CMK (cell line): Measurements from ENCODE around the gene PEX10.

Source experiments
- DNase-seq: peaks from one replicate; pipeline ENCODE4 v3.0.0-alpha.2; 2010; ENCODE audit warnings: low read depth

PEX10 gene

DNA sequence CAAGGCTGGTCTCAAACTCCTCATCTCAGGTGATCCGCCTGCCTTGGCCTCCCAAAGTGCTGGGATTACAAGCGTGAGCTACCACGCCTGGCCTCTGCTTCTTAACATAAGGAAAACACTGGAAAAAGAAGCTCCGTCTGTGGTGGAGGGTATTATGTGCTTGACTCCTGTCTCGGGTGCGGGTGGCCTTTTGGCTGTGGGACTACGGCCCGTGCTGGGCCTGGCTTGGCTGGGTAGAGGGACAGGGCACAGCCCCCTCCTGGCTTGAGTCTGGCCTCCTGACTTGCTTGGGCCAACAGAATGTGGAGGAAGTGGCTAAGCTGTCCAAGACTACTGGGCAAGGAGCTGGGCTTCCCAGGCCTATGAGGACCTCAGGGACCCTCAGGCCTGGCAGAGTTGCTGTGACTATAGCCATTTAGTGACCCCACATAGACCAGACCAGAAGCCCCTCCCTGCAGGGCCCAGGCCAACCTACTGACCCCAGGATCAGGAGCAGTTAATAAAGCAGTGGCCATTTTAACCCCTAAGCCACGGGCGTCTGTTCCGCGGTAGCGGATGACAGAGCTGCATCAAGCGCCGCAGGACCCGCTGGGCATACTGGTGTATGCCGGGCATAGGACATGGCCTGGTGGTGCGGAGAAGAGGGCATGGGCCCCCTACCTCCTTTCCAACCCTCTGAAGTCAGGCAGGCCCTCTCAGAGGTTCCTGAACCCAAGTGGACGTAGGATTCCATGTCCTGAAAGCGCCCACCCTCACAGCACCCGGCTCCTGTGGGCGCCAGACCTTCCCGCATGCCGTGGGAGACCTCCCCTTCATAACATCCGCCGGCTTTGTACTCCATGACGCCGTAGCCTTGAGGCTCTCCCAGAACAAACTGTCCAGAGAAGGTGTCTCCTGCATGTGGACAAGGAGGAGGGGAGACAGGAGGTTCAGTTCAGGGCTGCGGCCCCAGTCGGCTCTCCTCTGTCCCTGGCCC, 25.4 kb downstream of the PEX10 start:
- DNase-seq = no peak

DNA sequence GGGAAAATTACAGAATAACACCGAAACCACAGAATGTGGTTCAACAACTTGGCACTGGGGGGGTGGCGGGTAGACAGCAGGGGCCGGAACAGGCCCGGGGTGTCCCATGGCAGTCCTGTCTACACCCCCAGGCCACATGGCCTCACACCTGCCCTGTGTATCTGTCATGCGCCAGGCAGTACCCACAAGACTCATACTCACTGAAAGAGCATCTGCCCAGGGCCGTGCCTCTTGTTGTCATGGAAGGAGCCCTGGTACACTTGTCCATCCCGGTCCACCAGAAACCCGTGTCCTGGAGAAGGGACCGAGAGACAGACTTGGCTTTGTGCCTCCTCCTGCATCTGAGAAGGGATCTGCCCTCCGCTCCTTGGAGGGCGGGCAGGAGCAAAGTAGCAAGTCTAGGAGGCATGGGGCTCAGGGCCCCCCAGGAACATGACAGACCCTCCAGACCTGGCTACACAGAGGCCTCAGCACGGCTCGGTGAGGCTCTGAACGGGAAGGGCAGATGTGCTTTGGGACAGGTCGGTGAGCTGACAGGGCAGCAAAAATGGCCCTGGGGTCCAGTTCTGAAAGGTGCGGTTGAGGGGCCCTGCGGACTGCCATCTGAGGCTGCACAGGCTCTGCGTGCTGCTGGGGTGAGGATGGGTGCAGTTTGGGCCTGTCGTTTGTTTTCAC, 26.6 kb downstream of the PEX10 start:
- DNase-seq = no peak

DNA sequence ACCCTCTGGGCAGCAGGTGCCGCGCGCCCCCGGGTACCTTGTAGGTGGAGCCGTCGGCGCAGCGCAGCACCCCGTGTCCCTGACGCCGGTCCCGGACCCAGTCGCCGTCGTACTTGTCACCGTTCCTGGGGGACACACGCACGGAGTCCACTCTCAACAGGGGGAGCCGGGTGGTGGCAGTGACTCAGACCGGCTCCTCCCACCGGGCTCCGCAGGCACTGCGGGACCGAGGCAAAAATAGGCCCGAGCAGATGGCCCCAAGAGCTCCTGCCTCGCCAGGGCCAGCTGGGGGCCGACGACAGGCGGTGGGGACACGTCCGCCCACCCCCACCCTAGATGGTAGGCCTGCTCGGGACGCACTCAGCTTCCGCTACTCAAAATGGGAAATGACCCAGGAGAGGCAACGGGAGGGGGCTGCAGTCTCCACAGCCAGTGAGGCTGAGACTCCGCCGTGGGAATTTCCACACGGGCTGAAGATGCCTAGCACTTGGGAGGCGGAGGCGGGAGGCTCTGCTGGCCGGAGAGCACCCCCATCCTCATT, 27.4 kb downstream of the PEX10 start:
- DNase-seq = no peak

DNA sequence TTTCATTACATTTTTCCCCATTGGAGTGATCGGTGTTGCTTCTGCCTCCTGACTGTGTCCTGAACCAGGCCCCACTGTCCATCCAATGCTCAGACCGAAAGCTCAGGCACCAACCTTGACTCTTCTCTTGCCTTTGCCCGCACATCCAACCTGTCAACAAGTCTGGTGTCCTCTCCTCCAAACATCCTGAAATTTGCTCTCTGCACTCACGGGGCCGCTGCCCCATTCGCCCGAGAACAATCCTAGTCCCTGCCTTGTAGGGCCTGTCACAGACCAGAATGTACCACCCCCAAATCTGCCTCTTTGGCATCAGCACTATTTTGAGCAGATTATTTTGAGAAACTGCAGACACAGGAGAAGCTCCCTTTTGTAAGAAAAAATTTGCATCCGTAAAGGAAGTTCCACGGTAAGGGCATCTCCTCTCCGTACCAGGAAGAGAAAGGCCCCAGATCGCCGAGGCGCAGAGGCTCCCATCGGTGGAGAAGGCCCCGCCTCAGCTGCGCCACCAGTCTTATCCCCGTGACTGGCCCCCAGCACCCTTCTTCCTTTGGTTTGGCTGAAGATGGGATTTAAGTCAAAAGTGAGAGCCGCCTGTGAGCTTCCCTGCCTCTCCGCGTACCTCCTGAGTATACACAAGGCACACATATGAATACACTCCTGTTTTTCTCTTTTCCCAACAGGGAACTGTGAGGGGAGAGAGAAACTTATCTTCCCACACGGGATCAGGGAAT, 28.1 kb downstream of the PEX10 start:
- no peak for DNase-seq

DNA sequence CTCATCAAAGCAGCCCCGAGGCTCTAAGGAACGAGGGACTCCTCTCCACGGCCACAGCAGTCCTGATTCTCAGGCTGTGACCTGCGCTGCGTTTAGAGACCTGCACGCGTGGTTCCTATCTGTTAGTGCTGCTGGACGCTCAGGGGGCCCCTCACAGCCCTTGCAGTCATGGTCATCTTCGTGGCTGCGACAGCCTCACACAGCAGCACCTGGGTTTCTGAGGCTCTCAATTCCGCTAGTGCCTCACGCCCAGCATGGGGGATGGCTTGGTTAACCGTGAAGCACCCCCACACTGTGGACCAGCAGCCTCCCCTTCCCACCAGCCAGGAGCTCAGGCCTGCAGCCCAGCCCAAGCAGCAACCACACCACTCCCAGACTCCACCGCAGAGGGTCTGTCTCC, 28.8 kb downstream of the PEX10 start:
- DNase-seq = no peak

DNA sequence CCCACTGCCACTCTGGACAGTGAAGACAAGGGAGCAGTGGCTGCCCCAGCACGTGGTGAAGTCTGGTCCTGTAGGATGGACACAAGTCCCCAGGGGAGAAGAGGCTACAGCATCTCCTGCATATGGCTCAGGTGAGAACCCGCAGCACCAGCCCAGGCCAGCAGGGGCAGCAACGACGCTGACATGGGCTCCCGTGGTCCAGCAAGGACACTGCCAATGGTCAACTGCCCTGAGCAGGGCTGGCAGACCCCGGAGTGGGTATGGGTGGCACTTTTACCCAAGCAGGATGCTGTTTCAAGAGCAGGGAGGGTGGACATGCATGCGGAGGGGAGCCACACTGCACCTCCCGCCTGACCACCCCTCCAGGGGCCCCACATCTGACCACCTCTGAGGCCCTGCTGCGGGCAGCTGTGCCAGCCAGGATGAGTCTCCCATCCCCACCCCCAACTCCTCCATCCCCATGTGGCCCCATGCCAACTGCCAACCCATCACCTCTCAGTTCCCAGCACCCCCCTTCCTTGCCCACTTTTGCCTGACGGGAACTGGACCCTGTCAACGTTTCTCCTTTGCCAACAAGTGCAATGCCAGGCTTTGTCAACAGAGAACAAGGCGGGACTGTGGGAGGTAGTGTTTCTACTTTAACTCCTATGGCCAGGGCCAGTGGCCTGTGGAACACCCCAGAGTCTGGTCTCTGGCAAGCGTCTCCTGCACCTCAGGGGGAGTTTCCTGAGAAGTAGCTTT, 29.6 kb downstream of the PEX10 start:
- DNase-seq = no peak

DNA sequence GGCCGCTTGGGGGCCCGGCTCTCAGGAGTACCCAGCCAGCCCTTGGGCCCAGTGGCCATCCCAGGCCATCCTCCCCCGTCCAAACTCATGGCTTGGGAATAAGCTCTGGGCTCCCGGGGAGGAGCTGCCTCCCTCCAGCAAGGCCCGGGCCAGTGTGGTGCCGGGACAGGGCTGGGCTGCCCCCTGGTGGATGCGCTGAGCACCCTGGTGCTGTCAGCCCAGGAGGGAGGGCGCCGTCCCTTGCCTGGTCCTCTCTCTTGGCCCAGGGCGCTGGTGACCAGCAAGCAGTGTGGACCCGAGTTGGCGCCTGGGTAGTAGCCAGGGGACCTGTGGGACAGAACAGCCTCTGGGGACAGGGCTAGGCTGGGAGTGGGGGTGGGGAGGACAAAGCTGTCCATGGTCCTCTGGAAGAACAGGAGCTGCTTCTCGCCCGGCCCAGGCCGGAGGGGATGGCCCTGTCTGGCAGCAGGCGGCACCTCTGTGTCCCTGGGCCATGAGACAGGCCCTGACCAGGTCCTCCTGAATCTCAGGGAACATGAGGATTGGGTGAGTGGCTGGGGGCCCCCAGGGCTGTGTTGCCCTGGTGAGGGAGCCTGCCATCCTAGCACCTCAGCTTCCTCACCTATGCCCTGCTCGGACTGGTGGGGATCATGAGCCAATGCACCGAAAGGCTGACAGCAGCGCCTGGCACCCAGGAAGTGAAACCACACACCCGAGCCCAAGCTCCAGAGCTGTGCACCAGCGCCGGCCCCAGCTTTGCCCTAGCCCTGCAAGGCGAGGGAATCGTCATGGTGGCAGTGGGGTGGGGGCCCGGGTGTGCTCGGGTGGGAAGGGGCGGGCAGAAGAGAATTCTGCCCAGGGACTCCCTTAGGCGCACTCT, 30.4 kb downstream of the PEX10 start:
- DNase-seq = peak; percentile 62

DNA sequence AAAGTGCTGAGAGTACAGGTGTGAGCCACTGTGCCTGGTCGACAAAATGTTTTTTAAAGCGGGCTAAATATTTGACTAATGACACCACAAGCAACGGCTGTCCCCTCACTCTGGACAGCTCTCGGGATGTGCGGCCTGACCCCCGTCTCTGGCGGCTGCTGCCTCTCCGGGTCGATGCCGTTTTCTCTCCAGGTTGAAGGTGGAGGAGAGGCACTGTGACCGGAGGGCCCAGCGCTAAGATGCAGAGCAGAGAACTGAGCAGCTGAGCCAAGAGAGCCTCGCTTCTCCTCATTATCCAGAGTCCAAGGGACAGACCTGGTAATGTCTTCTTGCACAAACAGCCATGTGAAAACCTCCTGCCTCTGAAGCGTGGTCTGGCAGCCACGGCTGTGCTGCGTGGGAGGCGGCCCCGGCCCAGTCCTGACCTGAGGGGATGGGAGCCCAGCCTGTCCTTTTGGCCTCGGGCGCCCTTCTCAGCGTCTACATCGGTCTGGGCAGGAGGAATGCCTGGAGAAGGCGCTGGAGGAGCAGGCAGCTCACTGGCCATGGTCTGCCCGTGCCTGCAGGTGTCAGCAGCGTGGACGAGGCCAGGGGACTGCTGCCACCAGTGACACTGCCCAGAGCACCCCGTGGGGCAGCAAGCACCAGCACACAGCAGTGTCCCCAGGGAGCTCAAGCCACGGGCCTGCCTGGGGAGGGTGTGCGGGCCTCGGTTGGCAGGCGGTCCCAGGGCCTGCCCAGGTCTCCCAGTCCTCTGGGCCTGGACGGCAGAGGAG, 31.4 kb downstream of the PEX10 start:
- no peak for DNase-seq

DNA sequence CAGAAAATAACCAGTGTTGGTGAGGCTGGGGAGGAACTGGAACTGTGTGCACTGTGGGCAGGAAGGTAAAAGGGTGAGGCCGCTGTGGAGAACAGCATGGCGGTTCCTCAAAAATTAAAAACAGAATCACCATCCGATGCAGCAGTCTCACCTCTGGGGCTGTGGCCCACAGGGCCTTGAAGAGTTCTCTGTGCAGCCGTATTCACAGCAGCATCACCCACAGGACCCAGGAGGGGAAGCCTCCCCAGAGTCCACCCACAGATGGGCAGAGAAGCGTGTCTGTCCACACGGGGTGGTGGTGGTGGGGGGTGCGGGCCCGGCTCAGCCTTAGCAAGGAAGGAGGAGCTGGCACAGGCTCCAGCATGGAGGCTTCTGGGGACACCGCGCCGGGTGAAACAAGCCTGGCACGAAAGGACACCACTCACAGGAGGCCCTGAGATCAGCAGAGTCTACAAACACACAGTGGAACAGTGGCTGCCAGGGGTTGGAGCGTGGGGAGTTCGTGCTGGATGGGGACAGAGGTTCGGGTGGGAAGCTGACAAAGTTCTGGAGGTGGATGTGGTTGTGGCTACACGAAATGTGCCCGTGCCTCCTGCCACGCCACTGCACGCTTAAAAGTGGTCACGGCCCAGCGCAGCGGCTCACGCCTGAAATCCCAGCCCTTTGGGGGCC, 32.5 kb downstream of the PEX10 start:
- no peak for DNase-seq

DNA sequence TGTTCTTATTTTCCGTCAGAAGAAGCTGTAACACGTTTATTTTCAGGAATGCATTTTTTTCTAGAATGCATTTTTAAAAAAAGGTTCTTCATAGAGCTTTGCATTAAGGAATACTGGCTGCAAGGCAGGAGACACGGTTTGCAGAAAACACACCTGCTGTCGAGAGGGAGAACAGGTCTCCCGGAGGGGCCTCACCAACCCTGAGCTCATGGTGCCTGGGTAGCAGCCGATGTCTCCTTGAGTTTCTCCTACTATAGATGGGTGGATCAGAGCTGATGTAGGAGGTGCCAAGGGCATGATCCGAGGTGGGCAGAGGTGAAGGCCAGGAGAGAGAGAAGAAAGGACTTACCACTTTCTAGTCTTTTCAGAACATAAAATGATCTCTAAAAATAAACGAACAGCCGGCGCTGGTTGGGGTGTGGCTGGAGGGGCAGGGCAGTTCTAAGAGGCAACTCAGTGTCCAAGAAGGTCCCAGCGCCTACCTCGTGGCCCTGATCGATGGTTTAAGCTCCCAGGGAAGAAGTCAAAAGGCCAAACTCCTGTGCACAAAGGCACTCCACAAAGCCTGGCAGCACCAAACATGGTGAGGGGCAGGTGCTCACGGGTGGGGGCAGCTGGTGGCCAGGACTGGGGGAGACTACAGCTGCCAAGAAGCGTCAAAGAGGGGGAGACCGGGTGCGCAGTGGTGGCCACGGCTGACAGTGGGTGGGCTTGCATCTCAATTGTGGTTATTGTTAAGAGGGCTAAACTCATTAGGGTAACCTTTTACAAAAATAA, 33.2 kb downstream of the PEX10 start:
- DNase-seq = no peak

DNA sequence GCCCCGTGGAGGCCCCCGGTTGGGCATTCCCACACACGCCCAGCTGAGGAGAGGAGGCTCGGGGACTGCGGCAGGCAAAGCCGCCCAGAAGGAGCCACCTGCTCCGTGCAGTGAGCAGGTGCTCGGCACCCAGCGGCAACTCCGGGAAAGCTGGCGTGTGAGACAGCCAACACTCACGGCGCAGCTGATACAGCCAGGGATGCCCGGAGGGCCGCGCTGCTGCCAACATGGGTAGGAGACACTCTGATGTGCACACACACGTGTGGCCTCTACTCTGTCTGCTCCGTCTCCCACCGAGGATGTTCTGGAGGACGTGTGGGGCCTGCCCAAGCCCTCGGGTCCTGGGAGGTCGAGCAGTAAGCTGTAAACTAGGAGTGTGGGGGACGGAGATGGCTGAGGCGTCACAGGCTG, 33.9 kb downstream of the PEX10 start:
- no peak for DNase-seq

DNA sequence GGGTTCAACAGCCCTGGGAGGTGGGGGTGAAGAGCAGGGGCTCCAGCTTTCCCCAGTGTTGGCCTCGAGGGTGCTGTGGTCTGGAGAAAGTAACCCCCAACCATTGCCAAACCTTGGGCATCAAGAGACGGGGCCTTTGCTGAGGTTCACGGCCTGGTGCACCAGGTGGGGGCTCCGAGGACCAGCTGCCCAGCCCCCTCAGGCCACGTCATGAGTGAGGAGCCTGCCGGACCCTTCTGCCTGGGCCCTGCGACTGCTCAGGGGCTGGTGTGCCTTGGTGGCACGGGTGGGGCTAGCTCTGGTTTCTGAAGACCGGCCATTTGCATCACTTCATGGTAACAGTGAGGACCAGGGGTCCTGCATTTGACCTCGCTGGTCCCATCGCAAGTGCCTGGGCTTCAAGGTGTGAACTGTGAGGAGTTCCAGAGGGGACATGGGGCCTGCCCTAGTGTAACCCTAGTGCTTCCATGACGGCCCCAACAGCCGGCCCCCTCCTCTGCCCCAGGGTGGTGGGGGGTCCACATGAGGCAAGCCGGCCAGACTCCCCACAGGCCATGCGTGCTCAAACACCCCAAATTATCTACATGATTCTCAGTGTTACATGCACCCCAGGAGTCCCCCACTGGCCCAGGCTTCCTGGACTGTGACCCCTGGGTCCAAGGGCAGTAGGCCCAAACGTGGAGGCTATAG, 34.5 kb downstream of the PEX10 start:
- no peak for DNase-seq

DNA sequence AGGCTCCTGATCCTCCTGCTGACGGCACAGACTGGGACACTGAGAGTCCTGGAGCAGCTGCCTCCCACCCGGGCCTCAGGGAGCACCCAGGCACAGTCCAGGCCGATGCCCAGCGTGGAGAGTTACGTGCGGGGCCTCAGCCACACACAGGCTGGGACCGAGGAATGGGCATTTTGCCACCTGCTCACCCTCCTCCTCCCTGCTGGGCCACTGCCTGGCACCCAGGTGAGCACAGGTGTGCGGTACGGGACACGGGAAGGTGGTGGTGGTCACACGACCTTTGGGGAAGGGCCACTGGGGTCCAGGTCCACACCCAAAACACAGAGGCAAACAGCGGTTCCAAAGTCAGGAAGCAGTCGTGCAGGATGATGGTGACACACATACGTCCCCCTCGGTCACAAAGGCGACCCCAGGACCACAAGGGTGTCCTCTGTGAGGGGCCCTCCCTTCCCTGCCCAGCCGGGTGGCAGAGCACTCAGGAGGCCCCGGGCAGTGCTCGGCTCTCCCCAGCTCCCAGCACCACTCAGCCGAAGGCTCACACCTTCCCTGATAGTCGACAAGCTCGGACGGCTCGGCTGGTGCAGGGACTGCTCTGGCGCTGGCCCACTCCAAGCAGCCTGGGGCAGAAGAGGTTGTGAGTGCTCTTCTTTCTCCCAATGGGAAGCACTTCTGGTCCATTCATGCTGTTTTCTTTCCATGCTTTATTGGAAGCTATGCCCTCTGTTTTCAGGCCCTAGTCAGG, 35.3 kb downstream of the PEX10 start:
- no peak for DNase-seq

DNA sequence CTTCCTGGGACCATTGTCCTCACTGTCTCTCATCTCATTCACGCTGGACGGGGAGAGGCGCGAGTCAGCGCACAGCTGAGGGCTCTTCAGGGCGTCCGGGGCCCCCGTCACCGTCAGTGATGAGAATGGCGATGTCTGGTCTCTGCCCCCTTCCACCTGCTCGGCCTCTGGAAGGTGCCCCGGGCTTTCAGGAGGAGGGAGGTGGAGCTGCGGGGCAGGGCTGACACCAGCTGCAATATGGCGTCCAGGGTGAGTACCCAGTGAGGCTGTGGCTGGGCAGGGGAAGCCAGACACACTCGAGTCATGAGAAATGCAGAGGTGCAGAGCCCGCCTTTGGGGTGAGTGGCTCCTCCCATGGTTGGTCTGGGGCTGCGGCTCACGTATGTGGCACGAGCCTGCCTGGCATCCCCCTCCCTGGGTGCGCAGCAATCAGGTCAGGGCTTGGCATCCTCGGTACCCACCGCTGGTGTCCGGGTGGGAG, 36.1 kb downstream of the PEX10 start:
- no peak for DNase-seq

DNA sequence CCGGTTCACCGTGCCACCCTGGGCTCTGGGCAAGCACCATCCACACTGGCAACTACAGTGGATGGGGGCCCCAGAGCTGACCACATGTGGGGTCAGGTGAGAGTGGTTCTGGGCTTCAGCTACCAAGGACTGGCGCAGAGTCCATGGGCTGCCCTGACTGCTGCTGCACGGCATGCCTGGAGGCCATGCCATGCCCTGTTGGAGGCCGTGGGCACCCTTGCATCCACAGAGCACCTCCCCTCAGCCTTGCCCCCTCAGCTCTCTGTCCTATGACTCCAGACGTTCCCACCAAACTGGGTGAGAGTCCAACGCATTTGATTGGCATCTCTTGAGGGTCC, 36.5 kb downstream of the PEX10 start:
- DNase-seq = no peak

DNA sequence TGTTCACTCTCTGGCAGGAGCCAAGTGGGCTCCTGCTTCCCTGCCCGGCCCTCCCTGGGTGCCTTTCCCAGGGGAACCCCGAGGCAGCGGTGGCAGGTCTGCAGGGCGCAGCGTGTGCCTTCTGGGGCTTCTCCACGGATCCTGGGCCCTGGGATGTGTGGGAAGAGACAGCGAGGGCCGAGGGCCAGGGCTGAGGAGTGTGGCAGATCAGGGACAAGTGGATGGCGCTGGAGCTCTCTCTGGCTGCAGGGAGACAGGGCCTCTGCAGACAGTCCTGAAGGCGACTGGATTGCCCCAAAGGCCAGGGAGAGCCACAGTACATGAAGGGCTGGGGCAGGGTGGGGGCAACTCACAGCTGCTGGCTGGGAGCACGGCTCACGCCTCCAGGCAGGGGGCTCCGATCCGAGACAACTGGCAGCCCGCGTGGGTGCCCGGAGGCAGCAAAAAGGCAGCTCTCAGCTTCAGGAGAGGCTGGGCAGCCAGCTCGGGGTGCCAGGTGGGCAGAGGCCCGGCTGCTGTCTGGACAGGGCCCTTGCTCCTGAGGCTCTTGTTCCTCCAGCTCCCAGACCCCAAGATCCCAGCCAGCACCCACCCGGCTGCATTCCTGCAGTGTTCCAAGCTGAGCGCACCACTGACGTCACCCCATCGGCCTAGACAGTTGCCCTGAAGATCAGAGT, 37.0 kb downstream of the PEX10 start:
- DNase-seq = no peak
